DOHH2 (cell line): ENCODE data around the gene KDM7A.

ENCODE experiments used
- EZH2phosphoT487 ChIP-seq: fragments of 200-600 bp; sonication (generic); IDR thresholded peaks from 2 replicates; pipeline ENCODE4 v1.6.1; 2017; ENCODE audit warnings: borderline replicate concordance, mild to moderate bottlenecking, antibody characterized with exemption, low read length, moderate library complexity, mixed read lengths
- TF ChIP-seq, protein P1 (sequence below): fragments of 200-600 bp; sonication (generic); IDR thresholded peaks from one replicate; pipeline ENCODE4 v1.5.1; 2014; ENCODE audit warnings: antibody characterized with exemption, mild to moderate bottlenecking, low read depth, low read length; ENCODE audit not compliant: poor library complexity, severe bottlenecking

DNA sequence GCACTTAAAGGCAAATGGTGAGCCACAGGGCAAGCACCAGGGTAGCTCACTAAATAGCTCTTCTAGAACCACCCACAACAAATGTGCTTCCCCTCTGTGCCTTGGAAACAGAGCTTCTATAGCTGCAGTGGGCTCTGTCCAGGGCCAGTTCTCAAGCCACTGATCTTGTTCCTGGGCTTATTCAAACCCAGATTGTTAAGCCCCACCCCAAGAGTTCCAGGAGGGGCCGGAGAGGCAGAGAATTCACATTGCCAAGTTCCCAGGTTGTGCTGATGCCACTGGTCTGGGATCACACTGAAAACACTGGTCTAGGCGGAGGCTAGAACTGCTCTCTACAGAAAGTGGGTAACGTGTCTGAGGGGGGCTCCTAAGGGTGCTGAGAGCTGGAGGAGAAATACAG is 15.4 kb upstream of the KDM7A start:
- TF ChIP-seq EZH2phosphoT487: no peak
- TF ChIP-seq, protein P1, sequence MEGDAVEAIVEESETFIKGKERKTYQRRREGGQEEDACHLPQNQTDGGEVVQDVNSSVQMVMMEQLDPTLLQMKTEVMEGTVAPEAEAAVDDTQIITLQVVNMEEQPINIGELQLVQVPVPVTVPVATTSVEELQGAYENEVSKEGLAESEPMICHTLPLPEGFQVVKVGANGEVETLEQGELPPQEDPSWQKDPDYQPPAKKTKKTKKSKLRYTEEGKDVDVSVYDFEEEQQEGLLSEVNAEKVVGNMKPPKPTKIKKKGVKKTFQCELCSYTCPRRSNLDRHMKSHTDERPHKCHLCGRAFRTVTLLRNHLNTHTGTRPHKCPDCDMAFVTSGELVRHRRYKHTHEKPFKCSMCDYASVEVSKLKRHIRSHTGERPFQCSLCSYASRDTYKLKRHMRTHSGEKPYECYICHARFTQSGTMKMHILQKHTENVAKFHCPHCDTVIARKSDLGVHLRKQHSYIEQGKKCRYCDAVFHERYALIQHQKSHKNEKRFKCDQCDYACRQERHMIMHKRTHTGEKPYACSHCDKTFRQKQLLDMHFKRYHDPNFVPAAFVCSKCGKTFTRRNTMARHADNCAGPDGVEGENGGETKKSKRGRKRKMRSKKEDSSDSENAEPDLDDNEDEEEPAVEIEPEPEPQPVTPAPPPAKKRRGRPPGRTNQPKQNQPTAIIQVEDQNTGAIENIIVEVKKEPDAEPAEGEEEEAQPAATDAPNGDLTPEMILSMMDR: no peak
